ENCODE results near the gene BMPR1A. TPM values are rescaled to one million over a fixed set of nuclear protein-coding genes. Genes with fewer than 3 reads are reported as not detected.

BMPR1A gene
- total RNA-seq, 6 experiments from 2014 or later = 9.9 to 20.4 (median 12.4) TPM

GRCh38 chr10:86747796-86748581 is 8.4 kb upstream of the BMPR1A start:
- 40% methylated on average over 7 of the region's 7 CpGs for WGBS (ENCODE audit: insufficient coverage, low coverage, low lambda C conversion rate, missing lambda C conversion rate)
- ATAC-seq = peak; percentile 40 to 63 (median 52)

GRCh38 chr10:86749854-86750253 is 6.6 kb upstream of the BMPR1A start:
- TF ChIP-seq POLR2A (IDR thresholded peaks at IDR 0.05) (no peak), CTCF (IDR thresholded peaks at IDR 0.05) (no peak)
- ATAC-seq (no peak), DNase-seq (no peak)
- Histone ChIP-seq H3K4me1 (peaks cover 0 to under 1% (median 0%) of the 10 kb centered on the region in 4 donors), H3K27me3 (no peaks in the 10 kb centered on the region), H3K27ac (no peak overlapping the region), H3K9me3 (no peaks in the 10 kb centered on the region), H3K4me3 (no peak overlapping the region), H3K36me3 (no peaks in the 10 kb centered on the region)
- WGBS (ENCODE audit: insufficient coverage, low coverage, low lambda C conversion rate, missing lambda C conversion rate) = 72% methylated on average over 8 of the region's 9 CpGs
- intact Hi-C loops (cut with DNase I) = no loop called here

More at GRCh38 chr10:86747796-86748581, 8.4 kb upstream of the BMPR1A start:
- TF ChIP-seq POLR2A (IDR thresholded peaks at IDR 0.05) (no peak), CTCF (IDR thresholded peaks at IDR 0.05) (no peak)
- Histone ChIP-seq H3K27ac (no peak overlapping the region), H3K4me1 (no peaks in the 10 kb centered on the region), H3K36me3 (no peaks in the 10 kb centered on the region), H3K4me3 (no peak overlapping the region), H3K27me3 (no peaks in the 10 kb centered on the region), H3K9me3 (no peaks in the 10 kb centered on the region)
- no peak for DNase-seq
- intact Hi-C loops (cut with DNase I) = no loop called here

- WGBS (ENCODE audit: insufficient coverage, low coverage, low lambda C conversion rate, missing lambda C conversion rate) = 95% methylated on average over 17 of the region's 17 CpGs
Measured at GRCh38 chr10:86751477-86751876, 4.9 kb upstream of the BMPR1A start.

GRCh38 chr10:86752311-86752710 is 4.1 kb upstream of the BMPR1A start:
- Histone ChIP-seq H3K36me3 (no peaks in the 10 kb centered on the region), H3K27ac (no peak overlapping the region), H3K9me3 (no peaks in the 10 kb centered on the region), H3K4me3 (no peak overlapping the region), H3K27me3 (no peaks in the 10 kb centered on the region), H3K4me1 (peaks cover 0 to 7% (median 0%) of the 10 kb centered on the region in 4 donors)
- no peak for TF ChIP-seq POLR2A (IDR thresholded peaks at IDR 0.05)
- no peak for TF ChIP-seq CTCF (IDR thresholded peaks at IDR 0.05)
- intact Hi-C loops (cut with DNase I) = no loop called here
- ATAC-seq = no peak
- DNase-seq = no peak
- WGBS (ENCODE audit: insufficient coverage, low coverage, low lambda C conversion rate, missing lambda C conversion rate) = 80% methylated on average over 4 of the region's 4 CpGs

More at GRCh38 chr10:86751477-86751876, 4.9 kb upstream of the BMPR1A start:
- no peak overlapping the region for H3K27ac ChIP-seq
- TF ChIP-seq CTCF (IDR thresholded peaks at IDR 0.05) = no peak
- TF ChIP-seq POLR2A (IDR thresholded peaks at IDR 0.05) = no peak
- H3K36me3 ChIP-seq = no peaks in the 10 kb centered on the region
- intact Hi-C loops (cut with DNase I) = no loop called here
- ATAC-seq (no peak), DNase-seq (no peak)
- no peaks in the 10 kb centered on the region for H3K27me3 ChIP-seq
- no peak overlapping the region for H3K4me3 ChIP-seq
- no peaks in the 10 kb centered on the region for H3K9me3 ChIP-seq
- peaks cover 0 to 7% (median 0%) of the 10 kb centered on the region in 4 donors for H3K4me1 ChIP-seq

Measured in right lobe of liver (tissue), 6 donors.